IMR-90 (cell line): ENCODE data around the gene PRDM1. TPM values are rescaled to one million over a fixed set of nuclear protein-coding genes. Genes with fewer than 3 reads are reported as not detected.

Experiments
- ATAC-seq: fragments of 200-7000 bp; cut with Tn5 transposase; 2 replicates; pipeline ENCODE4 v1.9.1; 2020; ENCODE audit warnings: low read depth, mild to moderate bottlenecking, moderate library complexity
- BruUV-seq: library from RNA; stranded (reverse); fragments of 400-500 nt; replicated peaks from 2 replicates; lab custom pipeline; 2021; lab: Mats Ljungman, UMichigan
- CTCF ChIA-PET: fragments of 300-600 bp; formaldehyde crosslinking; extraction: SDS; loops from one replicate; lab custom pipeline; 2021; ENCODE audit warnings: antibody characterized with exemption; lab: Yijun Ruan, JAX
- POLR2A ChIA-PET: fragments of 300-600 bp; sonication (Branson Sonifier 250); formaldehyde crosslinking; loops from one replicate; lab custom pipeline; 2022; ENCODE audit warnings: antibody characterized with exemption; ENCODE audit not compliant: unreplicated experiment; lab: Charles Lee
- DNase-seq: peaks from one replicate; pipeline ENCODE4 v3.0.0; 2013
- H2AFZ ChIP-seq: replicated peaks from 2 replicates; pipeline ENCODE3; 2013; ENCODE audit warnings: low read length, mild to moderate bottlenecking; ENCODE audit not compliant: poor library complexity
- H2AK5ac ChIP-seq: 2 replicates; pipeline ENCODE4 v1.6.1; 2013; ENCODE audit warnings: low read depth, low read length, inconsistent platforms
- H2AK9ac ChIP-seq: replicated peaks from 2 replicates; pipeline ENCODE3; 2013; ENCODE audit warnings: mild to moderate bottlenecking, low read depth, low read length, moderate library complexity; ENCODE audit not compliant: poor library complexity
- H2BK120ac ChIP-seq: 2 replicates; pipeline ENCODE4 v1.6.1; 2013; ENCODE audit warnings: low read depth, low read length, inconsistent platforms
- H2BK15ac ChIP-seq: 3 replicates; pipeline ENCODE4 v1.6.1; 2013; ENCODE audit warnings: low read depth, low read length, inconsistent platforms
- H2BK20ac ChIP-seq: 2 replicates; pipeline ENCODE4 v1.6.1; 2013; ENCODE audit warnings: low read depth, mild to moderate bottlenecking, inconsistent platforms, low read length, moderate library complexity
- H2BK5ac ChIP-seq: 2 replicates; pipeline ENCODE4 v1.6.1; 2013; ENCODE audit warnings: mild to moderate bottlenecking, low read depth, low read length, inconsistent platforms; ENCODE audit not compliant: poor library complexity, severe bottlenecking
- H3K14ac ChIP-seq: replicated peaks from 2 replicates; pipeline ENCODE4 v1.6.1; 2013; ENCODE audit warnings: low read depth, low read length, inconsistent platforms
- H3K18ac ChIP-seq: 2 replicates; pipeline ENCODE4 v1.6.1; 2013; ENCODE audit warnings: low read depth, low read length, control low read depth
- H3K23ac ChIP-seq: 2 replicates; pipeline ENCODE4 v1.6.1; 2013; ENCODE audit warnings: low read depth, low read length, inconsistent platforms
- H3K27ac ChIP-seq: 2 replicates; pipeline ENCODE4 v1.5.1; 2013; ENCODE audit warnings: mild to moderate bottlenecking, control low read depth, low read length; ENCODE audit not compliant: insufficient read depth
- H3K27me3 ChIP-seq: 2 replicates; pipeline ENCODE4 v1.6.1; 2013; ENCODE audit warnings: low read length; ENCODE audit not compliant: control insufficient read depth, insufficient read depth
- H3K36me3 ChIP-seq: 2 replicates; pipeline ENCODE4 v1.6.1; 2013; ENCODE audit warnings: low read length, mixed read lengths; ENCODE audit not compliant: control insufficient read depth, insufficient read depth
- H3K4ac ChIP-seq: 2 replicates; pipeline ENCODE4 v1.6.1; 2013; ENCODE audit warnings: low read depth, low read length, inconsistent platforms
- H3K4me1 ChIP-seq: 2 replicates; pipeline ENCODE4 v1.6.1; 2013; ENCODE audit warnings: low read length, mixed read lengths; ENCODE audit not compliant: control insufficient read depth, insufficient read depth
- H3K4me2 ChIP-seq: 2 replicates; pipeline ENCODE4 v1.6.1; 2013; ENCODE audit warnings: low read depth, mild to moderate bottlenecking, control low read depth, low read length, moderate library complexity
- H3K4me3 ChIP-seq: 2 replicates; pipeline ENCODE4 v1.5.1; 2013; ENCODE audit warnings: low read depth, mild to moderate bottlenecking, control low read depth, low read length, moderate library complexity; ENCODE audit not compliant: insufficient read depth
- H3K56ac ChIP-seq: 2 replicates; pipeline ENCODE4 v1.6.1; 2013; ENCODE audit warnings: low read length, inconsistent platforms; ENCODE audit not compliant: insufficient read depth; ENCODE audit errors: extremely low read depth
- H3K79me1 ChIP-seq, 2 experiments: 2 replicates each; pipeline ENCODE4 v1.6.1; 2013; ENCODE audit warnings: low read length in 2 of 2, inconsistent platforms in 1 of 2, low read depth in 1 of 2
- H3K9ac ChIP-seq: 2 replicates; pipeline ENCODE4 v1.6.1; 2013; ENCODE audit warnings: low read depth, low read length, control low read depth
- H3K9me1 ChIP-seq: 2 replicates; pipeline ENCODE4 v1.6.1; 2013; ENCODE audit warnings: low read length, inconsistent platforms; ENCODE audit not compliant: insufficient read depth
- H3K9me3 ChIP-seq: 2 replicates; pipeline ENCODE4 v1.6.1; 2013; ENCODE audit warnings: low read length; ENCODE audit not compliant: control insufficient read depth, insufficient read depth
- H4K20me1 ChIP-seq: 2 replicates; pipeline ENCODE4 v1.6.1; 2013; ENCODE audit warnings: low read length, inconsistent platforms; ENCODE audit not compliant: insufficient read depth
- H4K5ac ChIP-seq: 2 replicates; pipeline ENCODE4 v1.6.1; 2013; ENCODE audit warnings: mild to moderate bottlenecking, low read depth, low read length, control low read depth
- H4K8ac ChIP-seq, 2 experiments: 2 replicates each; pipeline ENCODE4 v1.6.1; 2013; ENCODE audit warnings: low read depth in 2 of 2, low read length in 2 of 2, control low read depth in 1 of 2, inconsistent platforms in 1 of 2
- H4K91ac ChIP-seq: 2 replicates; pipeline ENCODE4 v1.6.1; 2013; ENCODE audit warnings: low read depth, low read length, inconsistent platforms; ENCODE audit not compliant: insufficient read depth
- MAZ ChIP-seq: IDR thresholded peaks from 2 replicates; pipeline ENCODE4 v1.6.1; 2012; ENCODE audit warnings: low read depth, mild to moderate bottlenecking, low read length, improper control_type of control experiment, moderate library complexity, borderline replicate concordance
- RCOR1 ChIP-seq: IDR thresholded peaks from 2 replicates; pipeline ENCODE4 v1.6.1; 2012; ENCODE audit warnings: mild to moderate bottlenecking, low read length, improper control_type of control experiment; ENCODE audit not compliant: insufficient replicate concordance
- RFX5 ChIP-seq: IDR thresholded peaks from 2 replicates; pipeline ENCODE4 v1.8.0; 2012; ENCODE audit warnings: low read depth, mild to moderate bottlenecking, low read length, moderate library complexity
- WGBS, 2 experiments: methylation state at CpG; one replicate each; pipeline versions ENCODE4 v1.1.5 to v1.1.7; 2013; ENCODE audit warnings: missing lambda C conversion rate in 2 of 2; ENCODE audit not compliant: insufficient read length in 1 of 2; ENCODE audit errors: extremely low coverage in 2 of 2; 5-methylcytosine and 5-hydroxymethylcytosine counted together
- dilution Hi-C: fragments of 300-500 bp; cut with HindIII; formaldehyde crosslinking; loops from one replicate; pipeline ENCODE4 v1.14.3; 2018; ENCODE audit warnings: low sequenced_read_pairs; ENCODE audit not compliant: unreplicated experiment
- in situ Hi-C: fragments of 300-500 bp; cut with MboI; formaldehyde crosslinking; loops from 3 replicates; pipeline ENCODE4 v1.14.3; 2019; ENCODE audit warnings: low sequenced_read_pairs, inconsistent platforms, mixed read lengths
- intact Hi-C: fragments of 100-400 bp; cut with micrococcal nuclease; formaldehyde crosslinking; loops from 2 replicates; pipeline ENCODE4 v1.10.0; 2022
- polyA plus RNA-seq, 3 experiments: library from polyadenylated mRNA; depleted of rRNA; stranded (reverse); fragments of >200 nt; gene quantifications; 2 replicates each; pipeline ENCODE4 v1.2.3, GENCODE V29; 2012; ENCODE audit warnings: low replicate concordance in 1 of 3
- total RNA-seq: library from RNA; depleted of rRNA; stranded (reverse); fragments of >200 nt; gene quantifications from 2 replicates; pipeline ENCODE4 v1.2.3, GENCODE V29; 2012

The PRDM1 gene
- total and polyA plus RNA-seq, 2 of the 4 experiments (the other 2 are of a cell fraction), result 2.3 to 3.0 TPM

- Histone ChIP-seq H3K56ac (no peak overlapping the region), H3K4me2 (no peak overlapping the region), H3K36me3 (no peaks in the 10 kb centered on the region), H2AFZ (peak overlapping the region; percentile 16), H3K4me3 (no peak overlapping the region), H3K27me3 (no peaks in the 10 kb centered on the region), H3K4ac (no peak overlapping the region), H2BK5ac (no peak overlapping the region), H3K27ac (no peak overlapping the region), H3K18ac (no peak overlapping the region), H2BK120ac (no peak overlapping the region), H3K9ac (no peak overlapping the region), H3K9me1 (peaks cover 8% of the 10 kb centered on the region; the same call in 1 of the 2 replicates), H3K9me3 (no peaks in the 10 kb centered on the region), H3K23ac (0 out of 2 replicates have a peak overlapping the region, but pooled peaks have one; percentile 8), H4K5ac (no peak overlapping the region), H4K20me1 (no peaks in the 10 kb centered on the region), H4K91ac (no peak overlapping the region), H4K8ac (no peak overlapping the region), H3K14ac (no peak overlapping the region), H3K79me1 (no peaks in the 10 kb centered on the region), H2BK15ac (no peak overlapping the region), H3K4me1 (peaks cover 11% of the 10 kb centered on the region), H2AK5ac (no peak overlapping the region), H2AK9ac (no peak overlapping the region), H2BK20ac (no peak overlapping the region)
- dilution Hi-C loops, result no loop called here
- intact Hi-C loops, result no loop called here
- CTCF ChIA-PET, result no interaction called here
- no TSS peak for BruUV-seq
- TF ChIP-seq MAZ, result no peak
- TF ChIP-seq RCOR1, result peak; percentile 26
- no peak for TF ChIP-seq RFX5
- POLR2A ChIA-PET, result no interaction called here
- DNase-seq, result peak; percentile 59
- whole genome bisulfite sequencing, 2 experiments, result no CpG with 5 or more reads among the region's 7 CpGs
- in situ Hi-C loops, result no loop called here
- peak; percentile 68; the same call in 1 of the 2 replicates for ATAC-seq
Observed at GRCh38 chr6:106145741-106146227, 59.6 kb downstream of the PRDM1 start.
